Loucy (cell line): ENCODE results near the gene G6PD.

Experiments used
- H2AFZ ChIP-seq: fragments of 200-600 bp; sonication (generic); 2 replicates; pipeline ENCODE4 v1.6.0; 2016; ENCODE audit warnings: antibody characterized with exemption, mild to moderate bottlenecking, low read length, moderate library complexity
- H3F3A ChIP-seq: fragments of 200-600 bp; 2 replicates; pipeline ENCODE4 v1.6.0; 2016; ENCODE audit warnings: antibody characterized with exemption, low read depth, mild to moderate bottlenecking
- H3K27me3 ChIP-seq: fragments of 200-600 bp; sonication (generic); 2 replicates; pipeline ENCODE4 v1.6.1; 2014; ENCODE audit warnings: low read length, mild to moderate bottlenecking; ENCODE audit not compliant: insufficient read depth, poor library complexity, severe bottlenecking
- H3K36me3 ChIP-seq: fragments of 200-600 bp; sonication (generic); 2 replicates; pipeline ENCODE4 v1.6.1; 2016; ENCODE audit warnings: low read length; ENCODE audit not compliant: insufficient read depth
- H3K4me1 ChIP-seq: fragments of 200-600 bp; sonication (generic); 2 replicates; pipeline ENCODE4 v1.5.1; 2014; ENCODE audit warnings: low read length, mild to moderate bottlenecking; ENCODE audit not compliant: insufficient read depth, poor library complexity, severe bottlenecking
- H3K4me2 ChIP-seq: fragments of 200-600 bp; sonication (generic); 2 replicates; pipeline ENCODE4 v1.6.0; 2014; ENCODE audit warnings: antibody characterized with exemption, low read length, low read depth, mild to moderate bottlenecking; ENCODE audit not compliant: poor library complexity, severe bottlenecking
- H3K4me3 ChIP-seq: fragments of 200-600 bp; sonication (generic); 2 replicates; pipeline ENCODE4 v1.5.1; 2014; ENCODE audit warnings: low read length, mild to moderate bottlenecking, mixed read lengths; ENCODE audit not compliant: poor library complexity, severe bottlenecking
- H3K79me2 ChIP-seq: fragments of 200-600 bp; sonication (generic); 2 replicates; pipeline ENCODE4 v1.6.1; 2014; ENCODE audit warnings: low read length; ENCODE audit not compliant: insufficient read depth
- H3K9ac ChIP-seq: fragments of 200-600 bp; sonication (generic); 2 replicates; pipeline ENCODE4 v1.6.0; 2014; ENCODE audit warnings: mild to moderate bottlenecking, low read depth, low read length, moderate library complexity; ENCODE audit not compliant: poor library complexity, severe bottlenecking
- H3K9me2 ChIP-seq: fragments of 200-600 bp; sonication (generic); replicated peaks from 2 replicates; pipeline ENCODE4 v1.6.1; 2016; ENCODE audit warnings: low read depth, low read length, mixed read lengths
- H3K9me3 ChIP-seq: fragments of 200-600 bp; sonication (generic); 2 replicates; pipeline ENCODE4 v1.6.1; 2014; ENCODE audit warnings: mild to moderate bottlenecking, antibody characterized with exemption, low read length, low read depth; ENCODE audit not compliant: insufficient read depth
- H4K20me1 ChIP-seq: fragments of 200-600 bp; sonication (generic); 2 replicates; pipeline ENCODE4 v1.6.0; 2014; ENCODE audit warnings: antibody characterized with exemption, low read length, mild to moderate bottlenecking; ENCODE audit not compliant: insufficient read depth, poor library complexity, severe bottlenecking
- CTCF ChIP-seq: fragments of 200-600 bp; sonication (generic); conservative IDR thresholded peaks from 2 replicates; pipeline ENCODE4 v1.5.1; 2014; ENCODE audit warnings: mild to moderate bottlenecking, antibody characterized with exemption, low read length
- EZH2phosphoT487 ChIP-seq: fragments of 200-600 bp; IDR thresholded peaks from 2 replicates; pipeline ENCODE4 v1.6.1; 2018; ENCODE audit warnings: antibody characterized with exemption, mild to moderate bottlenecking, moderate library complexity, borderline replicate concordance

G6PD gene

GRCh38 chrX:154511761-154512160 is 34.9 kb downstream of the G6PD start:
- Histone ChIP-seq H3K4me1 (peaks cover 10% of the 10 kb centered on the region), H3K27me3 (no peaks in the 10 kb centered on the region), H4K20me1 (no peaks in the 10 kb centered on the region), H3K9me2 (no peaks in the 10 kb centered on the region), H3K79me2 (peaks cover 8% of the 10 kb centered on the region; the same call in 1 of the 2 replicates), H3F3A (no peaks in the 10 kb centered on the region), H3K9ac (peak overlapping the region; percentile 52), H3K4me2 (peak overlapping the region; percentile 51), H2AFZ (peak overlapping the region; percentile 64), H3K9me3 (no peaks in the 10 kb centered on the region), H3K4me3 (no peak overlapping the region), H3K36me3 (no peaks in the 10 kb centered on the region)
- no peak for TF ChIP-seq EZH2phosphoT487

GRCh38 chrX:154509455-154509854 is 37.2 kb downstream of the G6PD start:
- H3K9me2 ChIP-seq, result no peaks in the 10 kb centered on the region
- H3K4me1 ChIP-seq, result peaks cover 10% of the 10 kb centered on the region
- H3K9ac ChIP-seq, result no peak overlapping the region
- no peaks in the 10 kb centered on the region for H3K36me3 ChIP-seq
- no peaks in the 10 kb centered on the region for H3K79me2 ChIP-seq
- H3K4me2 ChIP-seq, result no peak overlapping the region
- no peaks in the 10 kb centered on the region for H3K27me3 ChIP-seq
- H3K9me3 ChIP-seq, result no peaks in the 10 kb centered on the region
- H3F3A ChIP-seq, result no peaks in the 10 kb centered on the region
- H3K4me3 ChIP-seq, result no peak overlapping the region
- H2AFZ ChIP-seq, result no peak overlapping the region
- H4K20me1 ChIP-seq, result no peaks in the 10 kb centered on the region
- TF ChIP-seq CTCF (no peak), EZH2phosphoT487 (no peak)

GRCh38 chrX:154508384-154508745 is 38.3 kb downstream of the G6PD start:
- no peaks in the 10 kb centered on the region for H4K20me1 ChIP-seq
- H3K4me2 ChIP-seq, result no peak overlapping the region
- H3K4me3 ChIP-seq, result no peak overlapping the region
- H3K9ac ChIP-seq, result no peak overlapping the region
- H3F3A ChIP-seq, result no peaks in the 10 kb centered on the region
- no peaks in the 10 kb centered on the region for H3K9me2 ChIP-seq
- no peaks in the 10 kb centered on the region for H3K36me3 ChIP-seq
- peaks cover 10% of the 10 kb centered on the region for H3K4me1 ChIP-seq
- H3K9me3 ChIP-seq, result no peaks in the 10 kb centered on the region
- H3K79me2 ChIP-seq, result no peaks in the 10 kb centered on the region
- no peak overlapping the region for H2AFZ ChIP-seq
- TF ChIP-seq CTCF (no peak), EZH2phosphoT487 (no peak)
- no peaks in the 10 kb centered on the region for H3K27me3 ChIP-seq

- no peak for TF ChIP-seq CTCF
- TF ChIP-seq EZH2phosphoT487, result no peak
- H3K36me3 ChIP-seq, result no peaks in the 10 kb centered on the region
- no peaks in the 10 kb centered on the region for H3K9me2 ChIP-seq
- H3K4me1 ChIP-seq, result peaks cover 10% of the 10 kb centered on the region
- no peak overlapping the region for H3K4me3 ChIP-seq
- no peaks in the 10 kb centered on the region for H4K20me1 ChIP-seq
- no peak overlapping the region for H3K4me2 ChIP-seq
- no peak overlapping the region for H3K9ac ChIP-seq
- H3K79me2 ChIP-seq, result no peaks in the 10 kb centered on the region
- H3K27me3 ChIP-seq, result no peaks in the 10 kb centered on the region
- no peak overlapping the region for H2AFZ ChIP-seq
- H3K9me3 ChIP-seq, result no peaks in the 10 kb centered on the region
- no peaks in the 10 kb centered on the region for H3F3A ChIP-seq
Measured at GRCh38 chrX:154507673-154508383, 38.8 kb downstream of the G6PD start.
